OCI-M1 (cell line): ENCODE data around the gene RAB44.

Source experiments
- DNase-seq: peaks from one replicate; lab custom pipeline; 2025; lab: John Stamatoyannopoulos, UW

Gene RAB44

GRCh38 chr6:36731622-36732310 lies 34.1 kb downstream of the RAB44 start:
- no peak for DNase-seq

GRCh38 chr6:36733300-36733699 lies 35.7 kb downstream of the RAB44 start:
- DNase-seq: no peak

GRCh38 chr6:36734486-36735060 lies 36.9 kb downstream of the RAB44 start:
- no peak for DNase-seq

- DNase-seq: no peak
Measured at GRCh38 chr6:36735110-36736071, 37.8 kb downstream of the RAB44 start.

- DNase-seq: no peak
Measured at GRCh38 chr6:36737043-36737785, 39.6 kb downstream of the RAB44 start.

GRCh38 chr6:36738108-36738507 lies 40.5 kb downstream of the RAB44 start:
- DNase-seq: no peak

- no peak for DNase-seq
Measured at GRCh38 chr6:36739947-36740817, 42.6 kb downstream of the RAB44 start.

GRCh38 chr6:36740818-36741179 lies 43.2 kb downstream of the RAB44 start:
- no peak for DNase-seq

- DNase-seq: no peak
Measured at GRCh38 chr6:36742146-36742545, 44.5 kb downstream of the RAB44 start.

- no peak for DNase-seq
Measured at GRCh38 chr6:36743032-36743431, 45.4 kb downstream of the RAB44 start.

GRCh38 chr6:36743538-36744303 lies 46.1 kb downstream of the RAB44 start:
- no peak for DNase-seq

- DNase-seq: no peak
Measured at GRCh38 chr6:36744304-36744673, 46.7 kb downstream of the RAB44 start.

- DNase-seq: no peak
Measured at GRCh38 chr6:36745283-36745682, 47.7 kb downstream of the RAB44 start.

- DNase-seq: no peak
Measured at GRCh38 chr6:36745836-36746235, 48.2 kb downstream of the RAB44 start.

GRCh38 chr6:36746251-36746650 lies 48.6 kb downstream of the RAB44 start:
- no peak for DNase-seq

- DNase-seq: no peak
Measured at GRCh38 chr6:36749829-36750489, 52.3 kb downstream of the RAB44 start.

GRCh38 chr6:36751091-36751490 lies 53.5 kb downstream of the RAB44 start:
- no peak for DNase-seq

- DNase-seq: no peak
Measured at GRCh38 chr6:36751833-36752186, 54.2 kb downstream of the RAB44 start.

GRCh38 chr6:36752187-36752885 lies 54.7 kb downstream of the RAB44 start:
- no peak for DNase-seq
